OCI-LY7 (cell line): ENCODE data around the gene COPS4. TPM values are rescaled to one million over a fixed set of nuclear protein-coding genes. Genes with fewer than 3 reads are reported as not detected.
"Not testable (repeated sequence)": the region's sequence is repeated elsewhere in the genome, so short reads cannot be mapped to it uniquely, and the experiment has no call there.

Experiments used
- BruUV-seq: library from RNA; stranded (reverse); fragments of 400-500 nt; replicated peaks from 2 replicates; lab custom pipeline; 2021; lab: Mats Ljungman, UMichigan
- CTCF ChIA-PET: fragments of 300-600 bp; sonication (Branson Sonifier 250); formaldehyde crosslinking; loops from one replicate; lab custom pipeline; 2022; ENCODE audit warnings: antibody characterized with exemption; ENCODE audit not compliant: unreplicated experiment; lab: Charles Lee
- POLR2A ChIA-PET: fragments of 300-600 bp; sonication (Branson Sonifier 250); formaldehyde crosslinking; loops from one replicate; lab custom pipeline; 2022; ENCODE audit warnings: antibody characterized with exemption; lab: Charles Lee
- DNase-seq: peaks from one replicate; pipeline ENCODE4 v3.0.0-alpha.2; 2015; ENCODE audit warnings: low spot score
- H2AFZ ChIP-seq: fragments of 200-600 bp; sonication (generic), shearing (Covaris generic); 2 replicates; pipeline ENCODE4 v1.6.1; 2014; ENCODE audit warnings: mild to moderate bottlenecking, antibody characterized with exemption, low read length, moderate library complexity
- H3K27ac ChIP-seq: fragments of 200-600 bp; sonication (generic); 2 replicates; pipeline ENCODE4 v1.5.1; 2014; ENCODE audit warnings: mixed run types, low read depth, mild to moderate bottlenecking, moderate library complexity, low read length, inconsistent platforms; ENCODE audit not compliant: poor library complexity, severe bottlenecking
- H3K36me3 ChIP-seq: fragments of 200-600 bp; sonication (generic); 2 replicates; pipeline ENCODE4 v1.6.1; 2014; ENCODE audit warnings: mild to moderate bottlenecking, antibody characterized with exemption, low read length, moderate library complexity, mixed read lengths; ENCODE audit not compliant: insufficient read depth
- H3K4me1 ChIP-seq: fragments of 200-600 bp; sonication (generic); 2 replicates; pipeline ENCODE4 v1.5.1; 2014; ENCODE audit warnings: mild to moderate bottlenecking, low read length; ENCODE audit not compliant: insufficient read depth, poor library complexity, severe bottlenecking
- H3K4me2 ChIP-seq: fragments of 200-600 bp; sonication (generic); 2 replicates; pipeline ENCODE4 v1.6.1; 2014; ENCODE audit warnings: mild to moderate bottlenecking, low read length
- H3K4me3 ChIP-seq: fragments of 200-600 bp; sonication (generic); 2 replicates; pipeline ENCODE4 v1.5.1; 2014; ENCODE audit warnings: mild to moderate bottlenecking, low read depth, low read length; ENCODE audit not compliant: poor library complexity, severe bottlenecking
- H3K79me2 ChIP-seq: fragments of 200-600 bp; sonication (generic); 2 replicates; pipeline ENCODE4 v1.6.1; 2016; ENCODE audit warnings: low read depth, mild to moderate bottlenecking, low read length, moderate library complexity, mixed read lengths; ENCODE audit not compliant: insufficient read depth
- H3K9me2 ChIP-seq: fragments of 200-600 bp; sonication (generic); 2 replicates; pipeline ENCODE4 v1.6.1; 2016; ENCODE audit warnings: mild to moderate bottlenecking, low read length, mixed read lengths; ENCODE audit not compliant: insufficient read depth
- H3K9me3 ChIP-seq: fragments of 200-600 bp; sonication (generic); 2 replicates; pipeline ENCODE4 v1.6.1; 2014; ENCODE audit warnings: mild to moderate bottlenecking, mixed run types, low read length, mixed read lengths
- H4K20me1 ChIP-seq: fragments of 200-600 bp; sonication (generic); 2 replicates; pipeline ENCODE4 v1.6.1; 2014; ENCODE audit warnings: mild to moderate bottlenecking, antibody characterized with exemption, low read length, moderate library complexity, mixed read lengths; ENCODE audit not compliant: insufficient read depth
- CTCF ChIP-seq: fragments of 200-600 bp; sonication (generic); conservative IDR thresholded peaks from 2 replicates; pipeline ENCODE4 v1.5.1; 2014; ENCODE audit warnings: mild to moderate bottlenecking, antibody characterized with exemption, low read length, moderate library complexity, mixed read lengths
- EZH2phosphoT487 ChIP-seq: fragments of 200-600 bp; sonication (generic); IDR thresholded peaks from 2 replicates; pipeline ENCODE4 v1.6.1; 2018; ENCODE audit warnings: low read depth, borderline replicate concordance, mild to moderate bottlenecking, mixed run types, antibody characterized with exemption, low read length, moderate library complexity, mixed read lengths
- intact Hi-C: fragments of 100-400 bp; cut with micrococcal nuclease; formaldehyde crosslinking; loops from one replicate; pipeline ENCODE4 v1.10.0; 2022; ENCODE audit not compliant: unreplicated experiment
- total RNA-seq, 2 experiments: library from RNA; depleted of rRNA in 1 of 2; stranded (reverse); fragments of >200 nt in 1 of 2; shearing (Covaris generic) in 1 of 2; gene quantifications; 2 replicates each; pipeline ENCODE4 v1.2.3, GENCODE V29; 2014 to 2022

The COPS4 gene
- total RNA-seq, 2 experiments from 2014 or later, result 38.5 to 38.9 TPM

DNA sequence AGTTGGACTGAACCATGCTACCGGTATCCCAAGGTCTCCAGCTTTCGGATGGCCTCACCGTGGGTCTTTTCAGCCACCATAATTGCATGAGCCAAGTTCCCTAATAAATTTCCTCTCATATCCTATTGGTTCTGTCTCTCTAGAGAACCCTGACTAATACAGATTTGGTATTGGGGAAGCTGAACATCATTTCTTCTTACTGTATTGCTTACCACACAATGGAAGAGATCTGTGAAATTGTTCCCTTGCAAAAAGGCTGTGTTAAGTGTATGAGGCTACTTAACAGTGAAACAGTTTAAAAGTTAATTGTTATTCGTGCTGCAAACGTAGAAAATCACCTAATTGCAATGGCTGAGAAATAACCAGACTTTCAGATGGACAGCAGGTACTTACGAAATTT lies 45.6 kb downstream of the COPS4 start:
- intact Hi-C loops, result no loop called here
- H3K4me2 ChIP-seq, result no peak overlapping the region
- BruUV-seq, result no TSS peak

GRCh38 chr4:83082777-83083176 lies 47.8 kb downstream of the COPS4 start:
- CTCF ChIA-PET, result no interaction called here
- H3K4me3 ChIP-seq, result no peak overlapping the region
- no peak for DNase-seq
- no peak overlapping the region for H2AFZ ChIP-seq
- H3K27ac ChIP-seq, result no peak overlapping the region
- no TSS peak for BruUV-seq
- H3K4me1 ChIP-seq, result no peaks in the 10 kb centered on the region
- POLR2A ChIA-PET, result interaction anchor here (1.6 kb wide), 1 partner anchor 14 kb away, joined by 4 read pairs; no protein-coding TSS in a partner anchor
- H4K20me1 ChIP-seq, result no peaks in the 10 kb centered on the region
- TF ChIP-seq EZH2phosphoT487 (no peak), CTCF (no peak)
- H3K36me3 ChIP-seq, result no peaks in the 10 kb centered on the region
- H3K4me2 ChIP-seq, result no peak overlapping the region
- no peaks in the 10 kb centered on the region for H3K79me2 ChIP-seq
- no peaks in the 10 kb centered on the region for H3K9me3 ChIP-seq
- no peaks in the 10 kb centered on the region for H3K9me2 ChIP-seq
- intact Hi-C loops, result no loop called here

More for the DNA sequence above, 45.6 kb downstream of the COPS4 start:
- ChIA-PET POLR2A (interaction anchor here (0.5 to 1.2 kb wide), 3 partner anchors 18 to 460 kb away, joined by 4 to 8 read pairs (median 4); no protein-coding TSS in a partner anchor), CTCF (no interaction called here)
- Histone ChIP-seq H2AFZ (no peak overlapping the region), H3K36me3 (peaks cover 17% of the 10 kb centered on the region), H4K20me1 (no peaks in the 10 kb centered on the region), H3K79me2 (no peaks in the 10 kb centered on the region), H3K4me1 (no peaks in the 10 kb centered on the region), H3K27ac (no peak overlapping the region), H3K4me3 (no peak overlapping the region), H3K9me2 (no peaks in the 10 kb centered on the region), H3K9me3 (no peaks in the 10 kb centered on the region)
- TF ChIP-seq CTCF (no peak), EZH2phosphoT487 (no peak)
- DNase-seq, result no peak

DNA sequence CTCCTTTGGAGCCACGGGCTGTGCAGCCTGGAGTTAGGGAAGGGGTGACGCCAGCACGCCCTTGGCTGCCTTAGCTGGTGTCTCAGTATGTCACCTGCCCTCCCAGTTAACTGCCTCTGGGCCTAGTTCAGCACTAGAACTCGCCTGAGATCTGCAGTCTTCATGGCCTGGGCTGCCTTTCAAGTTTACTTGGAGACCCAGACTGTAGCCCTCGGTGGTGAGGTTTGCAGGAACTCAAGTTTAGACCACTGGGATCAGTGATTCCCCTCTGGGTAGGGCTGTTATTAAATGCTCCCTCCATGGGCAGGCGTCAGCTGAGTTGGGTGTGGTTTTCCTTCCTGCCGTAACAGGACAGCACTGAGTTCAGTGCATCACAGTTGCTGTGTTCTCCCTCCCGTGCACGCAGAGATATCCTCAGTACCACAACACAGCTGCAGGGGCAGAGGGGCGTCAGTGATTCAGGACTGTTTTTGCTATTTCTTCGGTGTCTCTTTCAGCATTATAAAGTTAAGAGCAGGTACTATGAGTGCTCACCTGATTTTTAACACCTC lies 49.0 kb downstream of the COPS4 start:
- Histone ChIP-seq H3K9me3 (no peaks in the 10 kb centered on the region), H2AFZ (no peak overlapping the region), H3K36me3 (no peaks in the 10 kb centered on the region), H3K4me2 (no peak overlapping the region), H3K27ac (no peak overlapping the region), H3K9me2 (no peaks in the 10 kb centered on the region), H3K4me1 (no peaks in the 10 kb centered on the region), H4K20me1 (no peaks in the 10 kb centered on the region), H3K79me2 (no peaks in the 10 kb centered on the region), H3K4me3 (no peak overlapping the region)
- intact Hi-C loops, result no loop called here
- DNase-seq, result no peak
- TF ChIP-seq EZH2phosphoT487 (no peak), CTCF (no peak)
- BruUV-seq, result no TSS peak
- ChIA-PET CTCF (interaction anchor here (1.1 kb wide), 1 partner anchor 169 kb away, joined by 3 read pairs; no protein-coding TSS in a partner anchor), POLR2A (interaction anchor here (0.5 to 0.7 kb wide), 2 partner anchors 42 to 104 kb away, joined by 3 to 4 read pairs; no protein-coding TSS in a partner anchor)

DNA sequence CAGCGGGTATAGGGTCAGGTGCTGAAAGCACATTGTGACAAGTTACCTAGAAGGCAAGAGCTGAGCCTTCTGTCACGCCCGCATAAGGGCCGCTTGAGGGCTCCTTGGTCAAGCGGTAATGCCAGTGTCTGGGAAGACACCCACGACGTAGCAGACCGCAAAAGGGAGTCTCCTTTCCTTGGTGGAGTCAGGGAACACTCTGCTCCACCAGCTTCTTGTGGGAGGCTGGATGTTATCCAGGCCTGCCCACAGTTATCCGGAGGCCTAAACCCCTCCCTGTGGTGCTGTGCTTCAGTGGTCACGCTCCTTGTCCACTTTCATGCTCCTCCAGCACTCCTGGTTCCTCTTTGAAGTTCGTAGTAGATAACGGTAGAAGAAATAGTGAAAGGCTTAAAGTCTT lies 50.0 kb downstream of the COPS4 start:
- intact Hi-C loops, H4K20me1 ChIP-seq, H3K36me3 ChIP-seq, H3K4me3 ChIP-seq, H3K27ac ChIP-seq, DNase-seq, H3K9me3 ChIP-seq, H3K4me2 ChIP-seq, H3K4me1 ChIP-seq, H2AFZ ChIP-seq, H3K9me2 ChIP-seq, BruUV-seq, H3K79me2 ChIP-seq: not testable (repeated sequence)
- ChIA-PET POLR2A (interaction anchor here (0.7 kb wide), 1 partner anchor 103 kb away, joined by 3 read pairs; no protein-coding TSS in a partner anchor), CTCF (interaction anchor here (1.1 kb wide), 1 partner anchor 168 kb away, joined by 3 read pairs; no protein-coding TSS in a partner anchor)
